Trophoblast cell (in vitro differentiated cells and primary cell): ENCODE results near the gene ADCYAP1R1.

Experiments
- DNase-seq, 2 donors: peaks; one replicate each; pipeline ENCODE4 v3.0.0-alpha.2; 2016
- H2AFZ ChIP-seq: 2 replicates; pipeline ENCODE4 v1.6.1; 2013; ENCODE audit warnings: low read length, moderate library complexity, mild to moderate bottlenecking; ENCODE audit not compliant: insufficient read depth, poor library complexity
- H2AK5ac ChIP-seq: 2 replicates; pipeline ENCODE4 v1.6.1; 2013; ENCODE audit warnings: mild to moderate bottlenecking, low read length
- H2BK120ac ChIP-seq: 2 replicates; pipeline ENCODE4 v1.6.1; 2013; ENCODE audit warnings: low read length, mild to moderate bottlenecking, moderate library complexity; ENCODE audit not compliant: insufficient read depth, poor library complexity
- H2BK12ac ChIP-seq: 2 replicates; pipeline ENCODE4 v1.6.1; 2013; ENCODE audit warnings: mild to moderate bottlenecking, low read length, moderate library complexity
- H2BK5ac ChIP-seq: 2 replicates; pipeline ENCODE4 v1.6.1; 2013; ENCODE audit warnings: low read length, low read depth, moderate library complexity, mild to moderate bottlenecking; ENCODE audit not compliant: poor library complexity
- H3K14ac ChIP-seq: 2 replicates; pipeline ENCODE4 v1.6.1; 2013; ENCODE audit warnings: mild to moderate bottlenecking, low read length
- H3K18ac ChIP-seq: 2 replicates; pipeline ENCODE4 v1.6.1; 2013; ENCODE audit warnings: mild to moderate bottlenecking, low read length
- H3K23ac ChIP-seq: 2 replicates; pipeline ENCODE4 v1.6.1; 2013; ENCODE audit warnings: low read length
- H3K27ac ChIP-seq: 2 replicates; pipeline ENCODE4 v1.5.1; 2013; ENCODE audit warnings: low read depth, mild to moderate bottlenecking, inconsistent platforms, low read length, moderate library complexity
- H3K27me3 ChIP-seq: 2 replicates; pipeline ENCODE4 v1.6.1; 2013; ENCODE audit warnings: inconsistent platforms, mild to moderate bottlenecking, low read length, moderate library complexity; ENCODE audit not compliant: insufficient read depth
- H3K36me3 ChIP-seq, 2 experiments: 1 replicate in 1 of 2; 2 replicates in 1 of 2; pipeline ENCODE4 v1.6.1; 2013; ENCODE audit warnings: low read length in 2 of 2, mild to moderate bottlenecking in 2 of 2, moderate library complexity in 1 of 2; ENCODE audit not compliant: insufficient read depth in 2 of 2, control insufficient read depth in 1 of 2
- H3K4ac ChIP-seq: 2 replicates; pipeline ENCODE4 v1.6.1; 2013; ENCODE audit warnings: low read depth, mild to moderate bottlenecking, low read length, moderate library complexity
- H3K4me1 ChIP-seq, 2 experiments: 1 replicate in 1 of 2; 2 replicates in 1 of 2; pipeline ENCODE4 v1.6.1; 2013; ENCODE audit warnings: low read length in 2 of 2, mild to moderate bottlenecking in 2 of 2, moderate library complexity in 1 of 2; ENCODE audit not compliant: insufficient read depth in 2 of 2, control insufficient read depth in 1 of 2
- H3K4me2 ChIP-seq: 2 replicates; pipeline ENCODE4 v1.6.1; 2013; ENCODE audit warnings: inconsistent platforms, mild to moderate bottlenecking, low read length, moderate library complexity
- H3K4me3 ChIP-seq: 2 replicates; pipeline ENCODE4 v1.5.1; 2013; ENCODE audit warnings: mild to moderate bottlenecking, low read depth, low read length, inconsistent platforms
- H3K79me1 ChIP-seq: one replicate; pipeline ENCODE4 v1.6.1; 2013; ENCODE audit warnings: low read length
- H3K79me2 ChIP-seq: 2 replicates; pipeline ENCODE4 v1.6.1; 2013; ENCODE audit warnings: low read length, mild to moderate bottlenecking; ENCODE audit not compliant: control insufficient read depth, insufficient read depth, poor library complexity
- H3K9ac ChIP-seq: 2 replicates; pipeline ENCODE4 v1.6.1; 2013; ENCODE audit warnings: mild to moderate bottlenecking, low read length
- H3K9me3 ChIP-seq: 2 replicates; pipeline ENCODE4 v1.6.1; 2013; ENCODE audit warnings: low read depth, mild to moderate bottlenecking, control low read depth, inconsistent platforms, low read length; ENCODE audit not compliant: insufficient read depth
- H4K12ac ChIP-seq: 2 replicates; pipeline ENCODE4 v1.6.1; 2013; ENCODE audit warnings: low read depth, mild to moderate bottlenecking, low read length, moderate library complexity
- H4K8ac ChIP-seq: 2 replicates; pipeline ENCODE4 v1.6.1; 2013; ENCODE audit warnings: low read depth, mild to moderate bottlenecking, low read length, moderate library complexity
- H4K91ac ChIP-seq: one replicate; pipeline ENCODE4 v1.6.1; 2013; ENCODE audit warnings: low read depth, mild to moderate bottlenecking, low read length, moderate library complexity
- WGBS: extraction: QIAGEN DNeasy Blood & Tissue Kit; methylation state at CpG from one replicate; pipeline ENCODE4 v1.1.7; 2013; ENCODE audit warnings: missing lambda C conversion rate; ENCODE audit not compliant: insufficient read length, insufficient coverage; ENCODE audit errors: extremely low coverage; 5-methylcytosine and 5-hydroxymethylcytosine counted together

Gene ADCYAP1R1

GRCh38 chr7:31109751-31110150 is 57.6 kb downstream of the ADCYAP1R1 start:
- Histone ChIP-seq H3K4ac (no peak overlapping the region), H3K79me2 (no peaks in the 10 kb centered on the region), H4K8ac (no peak overlapping the region), H3K4me3 (no peak overlapping the region), H2BK12ac (no peak overlapping the region), H3K4me2 (no peak overlapping the region), H3K9me3 (no peaks in the 10 kb centered on the region), H3K27me3 (no peaks in the 10 kb centered on the region), H3K9ac (no peak overlapping the region), H3K27ac (no peak overlapping the region), H2AFZ (no peak overlapping the region), H4K12ac (no peak overlapping the region), H3K36me3 (no peaks in the 10 kb centered on the region), H2AK5ac (no peak overlapping the region), H3K79me1 (no peaks in the 10 kb centered on the region), H4K91ac (no peak overlapping the region), H3K23ac (no peak overlapping the region), H3K4me1 (no peaks in the 10 kb centered on the region), H3K18ac (no peak overlapping the region), H3K14ac (no peak overlapping the region), H2BK5ac (no peak overlapping the region), H2BK120ac (no peak overlapping the region)
- DNase-seq = no peak
- WGBS = no CpG with 5 or more reads among the region's 3 CpGs

GRCh38 chr7:31110331-31111108 is 58.4 kb downstream of the ADCYAP1R1 start:
- no peak overlapping the region for H3K23ac ChIP-seq
- H3K36me3 ChIP-seq = no peaks in the 10 kb centered on the region
- DNase-seq = no peak
- no peak overlapping the region for H3K4me3 ChIP-seq
- H2BK5ac ChIP-seq = no peak overlapping the region
- no peaks in the 10 kb centered on the region for H3K9me3 ChIP-seq
- no peak overlapping the region for H3K4ac ChIP-seq
- no peak overlapping the region for H2AK5ac ChIP-seq
- no peak overlapping the region for H3K9ac ChIP-seq
- H4K91ac ChIP-seq = no peak overlapping the region
- WGBS = no CpG with 5 or more reads among the region's 7 CpGs
- no peak overlapping the region for H2AFZ ChIP-seq
- no peaks in the 10 kb centered on the region for H3K79me1 ChIP-seq
- H3K4me1 ChIP-seq = no peaks in the 10 kb centered on the region
- H3K4me2 ChIP-seq = no peak overlapping the region
- no peak overlapping the region for H2BK12ac ChIP-seq
- H4K12ac ChIP-seq = no peak overlapping the region
- no peak overlapping the region for H3K18ac ChIP-seq
- H3K27ac ChIP-seq = no peak overlapping the region
- H3K27me3 ChIP-seq = no peaks in the 10 kb centered on the region
- H3K79me2 ChIP-seq = no peaks in the 10 kb centered on the region
- no peak overlapping the region for H2BK120ac ChIP-seq
- no peak overlapping the region for H3K14ac ChIP-seq
- no peak overlapping the region for H4K8ac ChIP-seq

GRCh38 chr7:31111109-31111451 is 59.0 kb downstream of the ADCYAP1R1 start:
- Histone ChIP-seq H3K9ac (no peak overlapping the region), H4K12ac (no peak overlapping the region), H3K4ac (no peak overlapping the region), H3K9me3 (no peaks in the 10 kb centered on the region), H3K27me3 (no peaks in the 10 kb centered on the region), H3K79me1 (no peaks in the 10 kb centered on the region), H3K36me3 (no peaks in the 10 kb centered on the region), H2BK5ac (no peak overlapping the region), H3K79me2 (no peaks in the 10 kb centered on the region), H2BK120ac (no peak overlapping the region), H3K23ac (no peak overlapping the region), H3K4me2 (no peak overlapping the region), H3K4me3 (no peak overlapping the region), H2AK5ac (no peak overlapping the region), H3K18ac (no peak overlapping the region), H4K91ac (no peak overlapping the region), H2AFZ (no peak overlapping the region), H2BK12ac (no peak overlapping the region), H3K27ac (no peak overlapping the region), H3K14ac (no peak overlapping the region), H4K8ac (no peak overlapping the region), H3K4me1 (no peaks in the 10 kb centered on the region)
- DNase-seq = no peak

GRCh38 chr7:31113660-31114059 is 61.6 kb downstream of the ADCYAP1R1 start:
- Histone ChIP-seq H3K9ac (no peak overlapping the region), H2BK120ac (no peak overlapping the region), H3K79me1 (no peaks in the 10 kb centered on the region), H4K91ac (no peak overlapping the region), H3K79me2 (no peaks in the 10 kb centered on the region), H4K8ac (no peak overlapping the region), H3K36me3 (no peaks in the 10 kb centered on the region), H3K23ac (no peak overlapping the region), H2AK5ac (no peak overlapping the region), H2BK12ac (no peak overlapping the region), H2AFZ (no peak overlapping the region), H4K12ac (no peak overlapping the region), H3K27ac (no peak overlapping the region), H3K4me2 (no peak overlapping the region), H3K4ac (no peak overlapping the region), H3K4me1 (no peaks in the 10 kb centered on the region), H3K18ac (no peak overlapping the region), H3K9me3 (no peaks in the 10 kb centered on the region), H2BK5ac (no peak overlapping the region), H3K27me3 (no peaks in the 10 kb centered on the region), H3K14ac (no peak overlapping the region), H3K4me3 (no peak overlapping the region)
- no CpG with 5 or more reads among the region's 1 CpG for WGBS
- DNase-seq = no peak
